H1 (cell line): Measurements from ENCODE around the gene NMNAT3. TPM values are rescaled to one million over a fixed set of nuclear protein-coding genes. Genes with fewer than 3 reads are reported as not detected.

Experiments used
- CTCF ChIA-PET: fragments of 300-600 bp; sonication (Branson Sonifier 250); formaldehyde crosslinking; loops from one replicate; lab custom pipeline; 2021; ENCODE audit not compliant: partially characterized antibody; lab: Charles Lee
- POLR2A ChIA-PET: fragments of 300-600 bp; sonication (Branson Sonifier 250); formaldehyde crosslinking; loops from one replicate; lab custom pipeline; 2021; ENCODE audit warnings: inconsistent platforms; ENCODE audit not compliant: partially characterized antibody; lab: Charles Lee
- DNase-seq, 2 experiments: peaks; one replicate each; pipeline versions ENCODE4 v3.0.0 to v3.0.0-alpha.2; 2010 to 2022; ENCODE audit warnings: low spot score in 2 of 2, low read depth in 1 of 2, mixed read lengths in 1 of 2
- FAIRE-seq: peaks from 2 replicates; lab custom pipeline; 2011; peaks lifted over from hg19 to GRCh38; lab: Jason Lieb, UNC
- H2AFZ ChIP-seq: 2 replicates; pipeline ENCODE4 v1.8.1; 2012; ENCODE audit warnings: low read length, inconsistent platforms
- H2AK5ac ChIP-seq: 2 replicates; pipeline ENCODE4 v1.6.1; 2013; ENCODE audit warnings: low read depth, low read length
- H2BK120ac ChIP-seq: replicated peaks from 2 replicates; pipeline ENCODE3; 2013; ENCODE audit warnings: low read depth, low read length, inconsistent platforms
- H2BK12ac ChIP-seq: 2 replicates; pipeline ENCODE4 v1.6.1; 2013; ENCODE audit warnings: low read depth, low read length
- H2BK15ac ChIP-seq: 2 replicates; pipeline ENCODE4 v1.6.1; 2013; ENCODE audit warnings: low read length
- H2BK20ac ChIP-seq: 2 replicates; pipeline ENCODE4 v1.6.1; 2013; ENCODE audit warnings: low read length
- H2BK5ac ChIP-seq: 2 replicates; pipeline ENCODE4 v1.6.1; 2013; ENCODE audit warnings: low read depth, low read length
- H3K14ac ChIP-seq: 2 replicates; pipeline ENCODE4 v1.6.1; 2013; ENCODE audit warnings: inconsistent platforms; ENCODE audit not compliant: insufficient read length
- H3K18ac ChIP-seq: 2 replicates; pipeline ENCODE4 v1.6.1; 2013; ENCODE audit warnings: low read length; ENCODE audit errors: extremely low read depth
- H3K23ac ChIP-seq: 2 replicates; pipeline ENCODE4 v1.6.1; 2013; ENCODE audit warnings: inconsistent platforms; ENCODE audit not compliant: insufficient read length
- H3K23me2 ChIP-seq: 2 replicates; pipeline ENCODE4 v1.6.1; 2013; ENCODE audit warnings: low read depth, low read length
- H3K27ac ChIP-seq: 2 replicates; pipeline ENCODE4 v1.6.1; 2011; ENCODE audit warnings: low read depth, low read length, inconsistent platforms
- H3K27me3 ChIP-seq, 4 experiments: replicated peaks in 1 of 4; 1 replicate in 1 of 4; 2 replicates in 3 of 4; pipeline versions ENCODE4 v1.6.1 to v1.8.1; 2011 to 2013; ENCODE audit warnings: low read length in 3 of 4, mild to moderate bottlenecking in 3 of 4, inconsistent platforms in 2 of 4, mixed read lengths in 2 of 4, moderate library complexity in 1 of 4; ENCODE audit not compliant: control insufficient read depth in 3 of 4, insufficient read depth in 3 of 4; ENCODE audit errors: extremely low read depth in 1 of 4
- H3K36me3 ChIP-seq, 4 experiments: 2 replicates each; pipeline versions ENCODE4 v1.6.1 to v1.8.1; 2011 to 2013; ENCODE audit warnings: mild to moderate bottlenecking in 4 of 4, low read length in 3 of 4, moderate library complexity in 2 of 4, control low read depth in 1 of 4, inconsistent platforms in 1 of 4; ENCODE audit not compliant: insufficient read depth in 4 of 4, control insufficient read depth in 2 of 4
- H3K4ac ChIP-seq: replicated peaks from 2 replicates; pipeline ENCODE3; 2013; ENCODE audit warnings: low read length, low read depth, mixed read lengths, inconsistent platforms; ENCODE audit not compliant: insufficient read length
- H3K4me1 ChIP-seq, 4 experiments: replicated peaks in 1 of 4; 1 replicate in 1 of 4; 2 replicates in 3 of 4; pipeline versions ENCODE4 v1.6.1 to v1.8.1; 2011 to 2013; ENCODE audit warnings: low read length in 3 of 4, inconsistent platforms in 2 of 4, mixed read lengths in 1 of 4; ENCODE audit not compliant: insufficient read depth in 4 of 4, control insufficient read depth in 3 of 4
- H3K4me2 ChIP-seq, 2 experiments: 2 replicates each; pipeline versions ENCODE4 v1.6.1 to v1.8.1; 2011 to 2013; ENCODE audit warnings: low read depth in 2 of 2, low read length in 2 of 2, control low read depth in 1 of 2, inconsistent platforms in 1 of 2, mild to moderate bottlenecking in 1 of 2; ENCODE audit not compliant: insufficient read depth in 1 of 2
- H3K4me3 ChIP-seq, 4 experiments: fragments of 200-600, 300-600 bp in 1 of 4; sonication (generic), shearing (Covaris generic), sonication (Bioruptor Twin) in 1 of 4; 2 replicates each; pipeline versions ENCODE4 v1.5.1 to v1.8.1; 2011 to 2016; ENCODE audit warnings: low read length in 4 of 4, low read depth in 3 of 4, control low read depth in 2 of 4, inconsistent platforms in 2 of 4, mild to moderate bottlenecking in 2 of 4, mixed read lengths in 1 of 4, moderate library complexity in 1 of 4; ENCODE audit not compliant: insufficient read depth in 2 of 4; ENCODE audit errors: extremely low read depth in 1 of 4
- H3K56ac ChIP-seq: replicated peaks from 2 replicates; pipeline ENCODE3; 2013; ENCODE audit warnings: low read depth, mild to moderate bottlenecking, mixed read lengths, low read length, inconsistent platforms; ENCODE audit not compliant: insufficient read length
- H3K79me1 ChIP-seq: 2 replicates; pipeline ENCODE4 v1.6.1; 2013; ENCODE audit warnings: low read depth, low read length, control low read depth
- H3K79me2 ChIP-seq, 2 experiments: 2 replicates each; pipeline versions ENCODE4 v1.6.1 to v1.8.1; 2012 to 2013; ENCODE audit warnings: low read length in 2 of 2, mild to moderate bottlenecking in 2 of 2, inconsistent platforms in 1 of 2; ENCODE audit not compliant: insufficient read depth in 2 of 2, control insufficient read depth in 1 of 2
- H3K9ac ChIP-seq, 4 experiments: replicated peaks in 1 of 4; 1 replicate in 1 of 4; 2 replicates in 3 of 4; pipeline versions ENCODE4 v1.6.1 to v1.8.1; 2011 to 2013; ENCODE audit warnings: low read depth in 3 of 4, low read length in 3 of 4, control low read depth in 2 of 4, mild to moderate bottlenecking in 2 of 4, moderate library complexity in 2 of 4, inconsistent platforms in 1 of 4; ENCODE audit errors: extremely low read depth in 1 of 4
- H3K9me3 ChIP-seq, 2 experiments: 2 replicates each; pipeline versions ENCODE4 v1.6.1 to v1.8.1; 2012 to 2013; ENCODE audit warnings: mild to moderate bottlenecking in 2 of 2, moderate library complexity in 2 of 2, control low read depth in 1 of 2, inconsistent platforms in 1 of 2, low read depth in 1 of 2, low read length in 1 of 2, mixed read lengths in 1 of 2; ENCODE audit not compliant: insufficient read depth in 2 of 2
- H4K20me1 ChIP-seq, 2 experiments: replicated peaks in 1 of 2; 2 replicates each; pipeline versions ENCODE3 to v1.8.1; 2011 to 2013; ENCODE audit warnings: inconsistent platforms in 2 of 2, low read length in 2 of 2, mild to moderate bottlenecking in 1 of 2; ENCODE audit not compliant: insufficient read depth in 2 of 2, control insufficient read depth in 1 of 2
- H4K5ac ChIP-seq: 2 replicates; pipeline ENCODE4 v1.6.1; 2013; ENCODE audit warnings: low read length, low read depth, mixed read lengths, inconsistent platforms; ENCODE audit not compliant: insufficient read length
- H4K8ac ChIP-seq: 2 replicates; pipeline ENCODE4 v1.8.0; 2013; ENCODE audit warnings: mild to moderate bottlenecking, moderate library complexity, low read length, inconsistent platforms; ENCODE audit not compliant: insufficient read depth; ENCODE audit errors: extremely low read depth
- H4K91ac ChIP-seq: replicated peaks from 2 replicates; pipeline ENCODE3; 2013; ENCODE audit warnings: low read length, mixed read lengths, inconsistent platforms; ENCODE audit not compliant: insufficient read length
- CBX8 ChIP-seq: fragments of 300-800, 300-1000 bp; sonication (generic); IDR thresholded peaks from 2 replicates; pipeline ENCODE4 v1.7.1; 2016; ENCODE audit warnings: low read depth, low read length, borderline replicate concordance
- CHD2 ChIP-seq: IDR thresholded peaks from 2 replicates; pipeline ENCODE4 v1.6.1; 2012; ENCODE audit warnings: low read length, improper control_type of control experiment
- HDAC6 ChIP-seq: IDR thresholded peaks from one replicate; pipeline ENCODE4 v1.7.1; 2012; ENCODE audit warnings: low read depth, mild to moderate bottlenecking, inconsistent platforms, low read length, moderate library complexity
- SP4 ChIP-seq: IDR thresholded peaks from 2 replicates; pipeline ENCODE4 v1.6.1; 2012; ENCODE audit warnings: low read length, inconsistent platforms
- ZNF274 ChIP-seq: IDR thresholded peaks from 2 replicates; pipeline ENCODE4 v1.7.0; 2012; ENCODE audit warnings: low read length, borderline replicate concordance; ENCODE audit errors: extremely low read depth
- WGBS, 2 experiments: shearing (Covaris generic) in 1 of 2; methylation state at CpG; one replicate each; pipeline versions ENCODE4 v1.1.6 to v1.1.7; 2013 to 2015; ENCODE audit warnings: low lambda C conversion rate in 2 of 2, mixed read lengths in 2 of 2, inconsistent platforms in 1 of 2, low coverage in 1 of 2, missing lambda C conversion rate in 1 of 2; ENCODE audit not compliant: insufficient replicate concordance in 2 of 2, insufficient coverage in 1 of 2, insufficient read length in 1 of 2; ENCODE audit errors: extremely low coverage in 1 of 2, missing lambda C conversion rate in 1 of 2; 5-methylcytosine and 5-hydroxymethylcytosine counted together
- polyA plus RNA-seq, 7 experiments: library from polyadenylated mRNA; depleted of rRNA in 3 of 7; stranded (reverse) in 5 of 7; unstranded in 2 of 7; fragments of >200 nt in 5 of 7; fragments of 200-250 nt in 2 of 7; gene quantifications; 1 replicate in 5 of 7; 2 replicates in 1 of 7; 4 replicates in 1 of 7; pipeline versions ENCODE4 v1.2.1 to v1.2.3, GENCODE V29; 2011 to 2013; ENCODE audit warnings: missing spikeins in 2 of 7, mixed read lengths in 2 of 7
- total RNA-seq: library from RNA; stranded (reverse); fragmentation: NEBNext Ultra II Directional; extraction: Animal tissue kit (Norgen Biotek cat#: 25700); gene quantifications from 2 replicates; pipeline ENCODE4 v1.2.1, GENCODE V29; 2021
- TF ChIP-seq, protein P1 (sequence below): IDR thresholded peaks from 2 replicates; pipeline ENCODE4 v1.6.1; 2012; ENCODE audit warnings: inconsistent platforms

The NMNAT3 gene
- total and polyA plus RNA-seq, 2 of the 8 experiments (the other 6 are each of a cell fraction or from before 2014, with no cell fraction given): 4.2 to 4.3 TPM

DNA sequence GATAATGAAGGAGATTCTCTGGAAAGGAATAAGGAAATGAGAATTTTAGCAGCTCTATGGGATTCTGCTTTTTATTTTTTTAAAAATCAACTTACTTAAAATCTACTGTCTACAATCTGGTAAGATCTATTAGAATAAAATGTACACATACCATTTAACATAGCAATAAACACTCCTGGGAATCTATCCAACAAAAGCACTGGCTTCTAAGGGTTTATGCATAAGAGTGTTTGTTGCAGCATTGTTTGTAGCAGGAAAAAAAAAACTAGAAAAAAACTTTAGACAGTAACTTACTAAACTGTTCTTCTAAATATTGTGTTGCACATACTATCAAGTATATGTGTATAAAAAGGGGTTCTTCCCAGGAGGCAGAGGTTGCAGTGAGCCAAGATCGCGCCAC is 122.5 kb downstream of the NMNAT3 start:
- H2BK15ac ChIP-seq: no peak overlapping the region
- H3K9me3 ChIP-seq: no peaks in the 10 kb centered on the region
- H3K36me3 ChIP-seq: no peaks in the 10 kb centered on the region
- H3K27ac ChIP-seq: no peak overlapping the region
- ChIA-PET CTCF (interaction anchor here (0.7 to 1.7 kb wide), 3 partner anchors 33 to 937 kb away, joined by 3 to 5 read pairs (median 3); no protein-coding TSS in a partner anchor), POLR2A (no interaction called here)
- H3K23ac ChIP-seq: no peak overlapping the region
- H3K18ac ChIP-seq: no peak overlapping the region
- H3K4me3 ChIP-seq: no peak overlapping the region
- no peak overlapping the region for H2BK5ac ChIP-seq
- H4K20me1 ChIP-seq: no peaks in the 10 kb centered on the region
- FAIRE-seq (no peak), DNase-seq (no peak)
- TF ChIP-seq SP4: no peak
- TF ChIP-seq, protein P1, sequence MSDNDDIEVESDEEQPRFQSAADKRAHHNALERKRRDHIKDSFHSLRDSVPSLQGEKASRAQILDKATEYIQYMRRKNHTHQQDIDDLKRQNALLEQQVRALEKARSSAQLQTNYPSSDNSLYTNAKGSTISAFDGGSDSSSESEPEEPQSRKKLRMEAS: no peak
- no peak for TF ChIP-seq ZNF274
- no peak for TF ChIP-seq CBX8
- TF ChIP-seq HDAC6: no peak
- no peak for TF ChIP-seq CHD2
- no peaks in the 10 kb centered on the region for H3K23me2 ChIP-seq
- no peak overlapping the region for H3K4me2 ChIP-seq
- H3K9ac ChIP-seq: no peak overlapping the region
- no peak overlapping the region for H2BK12ac ChIP-seq
- no peak overlapping the region for H3K56ac ChIP-seq
- H3K4me1 ChIP-seq: peaks cover 0 to 3% (median 0%) of the 10 kb centered on the region in 4 experiments; a peak in 1 of 7 replicates
- H3K4ac ChIP-seq: no peak overlapping the region
- no peak overlapping the region for H2BK20ac ChIP-seq
- no peaks in the 10 kb centered on the region for H3K79me1 ChIP-seq
- 100% methylated on average over 2 of the region's 2 CpGs; no CpG with 5 or more reads in 1 of the 2 experiments for WGBS, 2 experiments
- no peak overlapping the region for H4K8ac ChIP-seq
- no peaks in the 10 kb centered on the region for H3K79me2 ChIP-seq
- H4K5ac ChIP-seq: no peak overlapping the region
- H3K14ac ChIP-seq: no peak overlapping the region
- no peak overlapping the region for H2AK5ac ChIP-seq
- no peak overlapping the region for H2AFZ ChIP-seq
- H2BK120ac ChIP-seq: no peak overlapping the region
- H3K27me3 ChIP-seq: no peaks in the 10 kb centered on the region; a peak in 1 of 7 replicates
- no peak overlapping the region for H4K91ac ChIP-seq
